ENCODE results near the gene MICB. TPM values are rescaled to one million over a fixed set of nuclear protein-coding genes. Genes with fewer than 3 reads are reported as not detected.
"Not testable (repeated sequence)": the region's sequence is repeated elsewhere in the genome, so short reads cannot be mapped to it uniquely, and the experiment has no call there.

MICB gene
- total RNA-seq, 1 donor from 2014 or later, result 1.1 TPM

DNA sequence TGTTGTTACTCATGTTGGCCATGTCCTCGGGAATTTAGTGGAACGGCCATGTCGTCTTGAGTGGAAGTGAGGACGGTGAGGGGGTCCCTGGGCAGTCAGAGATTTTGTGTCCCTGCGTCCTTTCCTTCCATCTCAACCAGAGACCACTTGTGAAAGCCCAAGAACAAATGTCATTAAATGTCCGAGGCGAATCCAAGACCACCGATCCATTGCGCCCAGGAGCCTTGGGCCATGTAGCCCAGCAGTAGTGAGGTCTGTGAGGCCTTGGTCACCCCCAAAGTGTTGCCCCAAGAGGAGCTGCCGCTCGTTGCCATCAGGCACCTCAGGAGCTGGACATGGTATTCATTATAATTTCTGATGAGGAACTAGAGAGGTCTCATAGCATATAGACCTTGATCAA is 17.4 kb upstream of the MICB start:
- Histone ChIP-seq H3K27me3 (ENCODE audit: low read depth) (no peaks in the 10 kb centered on the region), H3K4me1 (no peaks in the 10 kb centered on the region), H3K27ac (replicated peaks) (no peak overlapping the region), H3K9me3 (replicated peaks) (no peaks in the 10 kb centered on the region), H3K4me3 (no peak overlapping the region), H3K36me3 (no peaks in the 10 kb centered on the region)
- TF ChIP-seq, protein P1, sequence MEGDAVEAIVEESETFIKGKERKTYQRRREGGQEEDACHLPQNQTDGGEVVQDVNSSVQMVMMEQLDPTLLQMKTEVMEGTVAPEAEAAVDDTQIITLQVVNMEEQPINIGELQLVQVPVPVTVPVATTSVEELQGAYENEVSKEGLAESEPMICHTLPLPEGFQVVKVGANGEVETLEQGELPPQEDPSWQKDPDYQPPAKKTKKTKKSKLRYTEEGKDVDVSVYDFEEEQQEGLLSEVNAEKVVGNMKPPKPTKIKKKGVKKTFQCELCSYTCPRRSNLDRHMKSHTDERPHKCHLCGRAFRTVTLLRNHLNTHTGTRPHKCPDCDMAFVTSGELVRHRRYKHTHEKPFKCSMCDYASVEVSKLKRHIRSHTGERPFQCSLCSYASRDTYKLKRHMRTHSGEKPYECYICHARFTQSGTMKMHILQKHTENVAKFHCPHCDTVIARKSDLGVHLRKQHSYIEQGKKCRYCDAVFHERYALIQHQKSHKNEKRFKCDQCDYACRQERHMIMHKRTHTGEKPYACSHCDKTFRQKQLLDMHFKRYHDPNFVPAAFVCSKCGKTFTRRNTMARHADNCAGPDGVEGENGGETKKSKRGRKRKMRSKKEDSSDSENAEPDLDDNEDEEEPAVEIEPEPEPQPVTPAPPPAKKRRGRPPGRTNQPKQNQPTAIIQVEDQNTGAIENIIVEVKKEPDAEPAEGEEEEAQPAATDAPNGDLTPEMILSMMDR (IDR thresholded peaks at IDR 0.05; ENCODE audit: borderline replicate concordance), result no peak
- DNase-seq, result no peak
- intact Hi-C loops (cut with micrococcal nuclease), result no loop called here

DNA sequence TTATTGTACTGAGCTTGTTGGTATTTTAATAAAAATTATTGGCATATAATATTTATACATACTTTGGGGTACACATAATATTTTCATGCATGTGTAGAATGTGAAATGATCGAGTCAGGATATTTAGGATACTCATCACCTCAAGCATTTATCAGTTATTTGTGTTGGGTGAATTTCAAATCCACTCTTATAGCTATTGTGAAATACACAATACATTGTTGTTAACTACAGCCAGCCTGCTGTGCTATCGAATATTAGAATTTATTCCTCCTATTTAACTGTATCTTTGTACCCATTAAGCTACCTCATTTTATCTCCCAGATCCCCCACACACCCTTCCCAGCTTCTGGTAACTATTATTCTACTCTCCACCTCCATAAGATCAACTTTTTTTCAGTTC is 14.6 kb upstream of the MICB start:
- no peak for DNase-seq
- Histone ChIP-seq H3K27ac (replicated peaks) (no peak overlapping the region), H3K4me1 (no peaks in the 10 kb centered on the region), H3K9me3 (replicated peaks) (no peaks in the 10 kb centered on the region), H3K36me3 (no peaks in the 10 kb centered on the region), H3K4me3 (no peak overlapping the region), H3K27me3 (ENCODE audit: low read depth) (no peaks in the 10 kb centered on the region)
- TF ChIP-seq, protein P1 (IDR thresholded peaks at IDR 0.05; ENCODE audit: borderline replicate concordance), result no peak
- intact Hi-C loops (cut with micrococcal nuclease), result no loop called here

DNA sequence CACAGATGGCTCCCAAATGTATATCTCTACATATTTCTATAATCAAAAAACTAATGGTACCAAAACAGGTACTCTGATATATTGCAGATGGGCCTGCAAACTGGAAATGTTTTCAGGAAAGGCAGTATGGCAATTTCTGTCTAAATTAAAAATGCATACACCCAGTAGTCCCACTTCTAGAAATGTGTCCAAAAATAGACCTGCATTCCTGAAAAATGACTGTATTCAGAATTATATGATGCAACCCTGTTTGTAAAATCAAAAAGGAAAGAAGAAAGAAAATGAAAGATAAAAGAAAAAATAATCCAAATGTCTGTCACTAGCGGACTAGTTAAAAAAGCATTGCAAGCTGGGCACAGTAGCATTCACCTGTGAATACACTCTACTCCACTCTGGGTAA is 12.9 kb upstream of the MICB start:
- Histone ChIP-seq H3K4me3 (no peak overlapping the region), H3K27ac (replicated peaks) (no peak overlapping the region), H3K9me3 (replicated peaks) (no peaks in the 10 kb centered on the region), H3K4me1 (no peaks in the 10 kb centered on the region), H3K36me3 (no peaks in the 10 kb centered on the region), H3K27me3 (ENCODE audit: low read depth) (no peaks in the 10 kb centered on the region)
- DNase-seq, result no peak
- intact Hi-C loops (cut with micrococcal nuclease), result no loop called here
- TF ChIP-seq, protein P1 (IDR thresholded peaks at IDR 0.05; ENCODE audit: borderline replicate concordance), result no peak

GRCh38 chr6:31486065-31486837 is 11.7 kb upstream of the MICB start:
- H3K27ac ChIP-seq (replicated peaks); H3K4me3 ChIP-seq; H3K36me3 ChIP-seq; DNase-seq; H3K27me3 ChIP-seq (ENCODE audit: low read depth); H3K9me3 ChIP-seq (replicated peaks); intact Hi-C loops (cut with micrococcal nuclease); H3K4me1 ChIP-seq: not testable (repeated sequence)

DNA sequence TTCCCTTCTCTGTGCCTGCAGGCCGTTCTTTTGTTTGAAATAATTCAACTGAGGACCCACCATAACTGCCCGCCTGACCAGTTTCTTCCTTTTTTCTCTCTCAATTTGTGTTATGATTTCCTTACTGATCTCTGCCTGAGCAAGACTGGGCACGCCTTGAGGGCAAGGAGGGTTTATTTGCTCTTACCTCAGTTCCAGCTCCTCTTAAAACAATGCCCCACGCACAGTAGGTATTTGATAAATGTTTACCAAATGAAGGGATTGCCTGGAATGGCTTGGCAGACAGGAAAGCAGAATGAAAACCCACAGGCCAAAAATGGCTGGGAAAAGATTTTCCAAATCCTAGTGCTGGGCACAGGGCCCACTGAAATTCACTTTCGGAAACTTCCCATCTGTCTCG is 10.3 kb upstream of the MICB start:
- H3K9me3 ChIP-seq (replicated peaks); intact Hi-C loops (cut with micrococcal nuclease); H3K27me3 ChIP-seq (ENCODE audit: low read depth); H3K4me3 ChIP-seq; DNase-seq; H3K36me3 ChIP-seq; H3K27ac ChIP-seq (replicated peaks): not testable (repeated sequence)
- H3K4me1 ChIP-seq, result peaks cover 11% of the 10 kb centered on the region

- Histone ChIP-seq H3K36me3 (no peaks in the 10 kb centered on the region), H3K4me3 (no peak overlapping the region), H3K4me1 (peaks cover 22% of the 10 kb centered on the region), H3K27me3 (ENCODE audit: low read depth) (peaks cover 6% of the 10 kb centered on the region), H3K9me3 (replicated peaks) (no peaks in the 10 kb centered on the region), H3K27ac (replicated peaks) (no peak overlapping the region)
- TF ChIP-seq, protein P1 (IDR thresholded peaks at IDR 0.05; ENCODE audit: borderline replicate concordance), result no peak
- no peak for DNase-seq
- intact Hi-C loops (cut with micrococcal nuclease), result no loop called here
Observed at GRCh38 chr6:31489086-31489485, 8.9 kb upstream of the MICB start.

All from left ventricle myocardium inferior (tissue), 1 donor.